ENCODE data around the gene PSME2. TPM values are rescaled to one million over a fixed set of nuclear protein-coding genes. Genes with fewer than 3 reads are reported as not detected.

Gene PSME2
- total RNA-seq, 1 experiment from 2014 or later = 172 TPM

DNA sequence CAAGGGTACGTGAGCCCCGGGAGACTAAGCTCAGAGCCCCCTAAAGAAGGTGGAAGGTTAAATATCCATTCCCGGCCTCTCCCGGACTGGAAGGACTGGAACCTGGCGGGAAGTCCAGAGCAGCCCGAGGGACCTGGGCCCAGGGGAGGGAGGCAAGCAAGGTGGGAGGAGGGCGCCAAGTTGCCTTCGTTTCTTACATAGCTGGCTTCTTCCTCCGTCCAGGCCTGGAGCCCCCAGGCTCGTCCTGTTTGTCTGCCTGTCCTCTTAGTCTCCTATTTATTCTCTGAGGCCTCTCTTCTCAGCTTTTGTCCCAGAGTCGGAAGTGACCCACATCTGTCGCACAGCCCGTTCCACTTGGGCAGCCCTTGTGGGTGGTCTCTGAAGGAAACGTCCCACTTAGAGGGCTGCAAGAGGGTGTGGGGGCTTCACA is 51.6 kb downstream of the PSME2 start:
- CTCF ChIA-PET = no interaction called here
- peaks cover 12% of the 10 kb centered on the region for H3K36me3 ChIP-seq (ENCODE audit: insufficient read depth, low read length, poor library complexity, severe bottlenecking)
- H3K27me3 ChIP-seq (replicated peaks; ENCODE audit: insufficient read depth, low read depth, low read length, poor library complexity) = no peaks in the 10 kb centered on the region
- intact Hi-C loops (cut with micrococcal nuclease; ENCODE audit: unreplicated experiment) = no loop called here
- peak overlapping the region; percentile 94 for H3K27ac ChIP-seq (ENCODE audit: low read depth, low read length, poor library complexity, severe bottlenecking)
- H3K9me3 ChIP-seq (ENCODE audit: low read depth, low read length, poor library complexity, severe bottlenecking) = no peaks in the 10 kb centered on the region
- H3K4me1 ChIP-seq (ENCODE audit: insufficient read depth, low read length, poor library complexity, severe bottlenecking) = peaks cover 12% of the 10 kb centered on the region
- no peak for TF ChIP-seq CTCF (conservative IDR thresholded peaks at IDR 0.05; ENCODE audit: low read depth, low read length)
- no peak for TF ChIP-seq EZH2 (IDR thresholded peaks at IDR 0.05; ENCODE audit: borderline replicate concordance, low read depth, low read length, poor library complexity, severe bottlenecking)
- peak overlapping the region; percentile 78 for H3K4me3 ChIP-seq (ENCODE audit: low read depth, low read length, poor library complexity, severe bottlenecking)
- POLR2A ChIA-PET (ENCODE audit: low non-redundant PET) = interaction anchor here (1.0 to 2.2 kb wide), 2 partner anchors 20 to 148 kb away, joined by 3 to 13 read pairs; partner anchors contain the start of genes DCAF11, NRL and TINF2
- BruUV-seq (replicated peaks) = no TSS peak
- no peak for DNase-seq (ENCODE audit: low spot score)

DNA sequence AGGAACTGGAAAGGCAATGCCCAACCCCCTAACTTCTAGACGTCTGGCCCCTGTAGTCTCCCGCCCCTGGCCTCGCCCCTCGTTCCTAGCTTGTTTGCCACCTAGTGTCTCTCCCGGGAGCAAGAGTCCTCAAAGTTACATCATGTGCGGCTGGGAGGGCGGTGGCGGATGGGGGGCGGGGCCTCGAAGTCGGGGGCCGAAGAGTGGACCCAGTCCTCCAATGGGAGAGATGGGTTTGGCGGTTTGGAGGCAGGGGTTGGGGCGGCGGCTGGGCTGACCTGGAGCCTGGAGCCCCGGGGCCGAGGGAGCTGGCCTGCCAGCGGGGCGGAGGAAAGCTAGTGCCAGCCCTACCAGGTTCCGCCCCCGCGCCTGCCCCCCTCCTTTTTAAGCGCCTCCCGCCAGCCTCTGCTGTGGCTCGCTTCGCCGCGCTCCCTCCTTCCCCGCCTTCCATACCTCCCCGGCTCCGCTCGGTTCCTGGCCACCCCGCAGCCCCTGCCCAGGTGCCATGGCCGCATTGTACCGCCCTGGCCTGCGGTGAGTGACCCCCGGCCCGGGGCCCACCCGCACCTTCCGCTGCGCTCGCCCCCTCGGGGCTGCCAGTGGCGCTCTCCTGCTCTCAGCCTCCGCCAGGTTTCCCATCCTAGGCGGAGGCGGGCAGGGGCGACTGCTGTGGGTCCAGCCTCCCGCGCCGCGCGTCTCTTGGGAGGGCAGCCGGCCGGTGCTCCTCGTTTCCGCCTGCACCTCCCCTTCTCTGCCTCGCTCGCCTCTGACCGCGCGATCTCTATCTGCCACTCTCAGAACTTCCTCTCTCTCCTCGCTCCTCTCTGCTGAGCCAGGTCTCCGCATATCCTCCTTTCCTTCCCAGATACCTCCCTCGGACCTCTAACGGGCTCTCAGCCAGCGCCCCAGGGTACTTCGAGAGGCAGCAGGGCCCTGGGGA is 52.2 kb downstream of the PSME2 start, which contains the start of gene PCK2:
TSS of gene PCK2 (plus strand) at position 411 of the 940 bp plus-strand sequence. CDS start at position 506, 95 bp downstream.
- Histone ChIP-seq H3K4me3 (ENCODE audit: low read depth, low read length, poor library complexity, severe bottlenecking) (peak within 1 kb of the TSS; percentile 78), H3K9me3 (ENCODE audit: low read depth, low read length, poor library complexity, severe bottlenecking) (no peaks in the 10 kb centered on the region), H3K36me3 (ENCODE audit: insufficient read depth, low read length, poor library complexity, severe bottlenecking) (peaks cover 11% of the 10 kb centered on the region), H3K27me3 (replicated peaks; ENCODE audit: insufficient read depth, low read depth, low read length, poor library complexity) (no peaks in the 10 kb centered on the region), H3K27ac (ENCODE audit: low read depth, low read length, poor library complexity, severe bottlenecking) (peak within 1 kb of the TSS; percentile 94), H3K4me1 (ENCODE audit: insufficient read depth, low read length, poor library complexity, severe bottlenecking) (peaks cover 12% of the 10 kb centered on the region)
- TSS peak; percentile 61 for BruUV-seq (replicated peaks)
- ChIA-PET CTCF (interaction anchor here (0.5 to 0.7 kb wide), 6 partner anchors 14 to 720 kb away, joined by 3 to 11 read pairs (median 3); partner anchors contain the start of genes RABGGTA and RIPK3), POLR2A (ENCODE audit: low non-redundant PET) (interaction anchor here (0.6 to 2.2 kb wide), 11 partner anchors 8 to 206 kb away, joined by 3 to 13 read pairs (median 4); partner anchors contain the start of genes DCAF11, EMC9, IRF9 and NOP9)
- intact Hi-C loops (cut with micrococcal nuclease; ENCODE audit: unreplicated experiment) = no loop called here
- TF ChIP-seq CTCF (conservative IDR thresholded peaks at IDR 0.05; ENCODE audit: low read depth, low read length) (0 out of 2 replicates have a peak, but pooled peaks have one; percentile 9), EZH2 (IDR thresholded peaks at IDR 0.05; ENCODE audit: borderline replicate concordance, low read depth, low read length, poor library complexity, severe bottlenecking) (no peak)
- peak; percentile 94 for DNase-seq (ENCODE audit: low spot score)

Small RNAs within 50 kb of the gene (microRNA-seq; reads per million reads assigned to microRNA genes)
- not detected for gene MIR7703

Other genes starting within 250 kb of the PSME2 start
- gene DHRS4, start 192.8 kb downstream of the PSME2 start, total RNA-seq (2021) = 10.1 and 11.4 TPM in 2 replicates
- 9.3 and 10.6 TPM in 2 replicates for gene DHRS4L2, start 157.7 kb downstream of the PSME2 start, total RNA-seq (2021)
- gene CARMIL3, start 94.6 kb downstream of the PSME2 start, total RNA-seq (2021) = 0.49 and 1.2 TPM in 2 replicates
- not detected in 2 replicates for gene CPNE6, start 75.0 kb downstream of the PSME2 start, total RNA-seq (2021)
- gene PCK2, start 52.3 kb downstream of the PSME2 start, total RNA-seq (2021) = 16.8 and 46.3 TPM in 2 replicates
- 45.5 and 49.1 TPM in 2 replicates for gene DCAF11, start 31.8 kb downstream of the PSME2 start, total RNA-seq (2021)
- 1.6 and 1.9 TPM in 2 replicates for gene NRL, start 31.7 kb downstream of the PSME2 start, total RNA-seq (2021)
- 0.48 TPM in 1 of 2 replicates, not detected in the other for gene FITM1, start 16.0 kb downstream of the PSME2 start, total RNA-seq (2021)
- 160 and 173 TPM in 2 replicates for gene PSME1, start 10.4 kb downstream of the PSME2 start, total RNA-seq (2021)
- 36.8 and 50.4 TPM in 2 replicates for gene EMC9, start 5.0 kb downstream of the PSME2 start, total RNA-seq (2021)
- gene RNF31, start 888 bp upstream of the PSME2 start, total RNA-seq (2021) = 59.9 and 62.1 TPM in 2 replicates
- gene IRF9, start 14.7 kb upstream of the PSME2 start, total RNA-seq (2021) = 25.1 and 27.3 TPM in 2 replicates
- 5.4 and 8.4 TPM in 2 replicates for gene REC8, start 25.5 kb upstream of the PSME2 start, total RNA-seq (2021)
- 150 and 157 TPM in 2 replicates for gene IPO4, start 42.2 kb upstream of the PSME2 start, total RNA-seq (2021)
- gene TM9SF1, start 48.8 kb upstream of the PSME2 start, total RNA-seq (2021) = 46.9 and 55.5 TPM in 2 replicates
- gene TSSK4, start 59.1 kb upstream of the PSME2 start, total RNA-seq (2021) = 0.70 and 0.75 TPM in 2 replicates
- gene CHMP4A, start 66.9 kb upstream of the PSME2 start, total RNA-seq (2021) = 51.9 and 56.7 TPM in 2 replicates
- gene MDP1, start 69.5 kb upstream of the PSME2 start, total RNA-seq (2021) = 21.3 and 22.4 TPM in 2 replicates
- 257 and 266 TPM in 2 replicates for gene NEDD8, start 85.8 kb upstream of the PSME2 start, total RNA-seq (2021)
- 82.7 and 85.8 TPM in 2 replicates for gene GMPR2, start 86.3 kb upstream of the PSME2 start, total RNA-seq (2021)
- 46.1 and 47.0 TPM in 2 replicates for gene TINF2, start 96.0 kb upstream of the PSME2 start, total RNA-seq (2021)
- gene TGM1, start 116.6 kb upstream of the PSME2 start, total RNA-seq (2021) = 1.5 and 3.5 TPM in 2 replicates
- 22.2 and 23.8 TPM in 2 replicates for gene RABGGTA, start 125.0 kb upstream of the PSME2 start, total RNA-seq (2021)
- gene DHRS1, start 153.2 kb upstream of the PSME2 start, total RNA-seq (2021) = 13.3 and 14.5 TPM in 2 replicates
- gene NOP9, start 153.2 kb upstream of the PSME2 start, total RNA-seq (2021) = 34.0 and 37.1 TPM in 2 replicates
- gene CIDEB, start 161.4 kb upstream of the PSME2 start, total RNA-seq (2021) = 0.42 TPM in 1 of 2 replicates, not detected in the other
- gene LTB4R2, start 163.5 kb upstream of the PSME2 start, total RNA-seq (2021) = 7.6 and 9.0 TPM in 2 replicates
- gene LTB4R, start 164.9 kb upstream of the PSME2 start, total RNA-seq (2021) = 6.6 and 8.9 TPM in 2 replicates
- 0.84 and 1.5 TPM in 2 replicates for gene ADCY4, start 188.5 kb upstream of the PSME2 start, total RNA-seq (2021)
- gene RIPK3, start 193.4 kb upstream of the PSME2 start, total RNA-seq (2021) = not detected in 2 replicates
- gene NFATC4, start 221.6 kb upstream of the PSME2 start, total RNA-seq (2021) = 38.1 and 69.0 TPM in 2 replicates

All from A673 (cell line).